SK-N-SH (cell line): ENCODE measurements around the gene TPO. TPM values are rescaled to one million over a fixed set of nuclear protein-coding genes. Genes with fewer than 3 reads are reported as not detected.

Source experiments
- CTCF ChIA-PET: fragments of 300-600, 350-600 bp; formaldehyde crosslinking; extraction: SDS; loops from one replicate; lab custom pipeline; 2021; lab: Yijun Ruan, JAX
- POLR2A ChIA-PET: fragments of 350-600 bp; sonication (Branson Sonifier 250); formaldehyde crosslinking; extraction: SDS; loops from one replicate; lab custom pipeline; 2020; ENCODE audit warnings: antibody characterized with exemption, inconsistent platforms; lab: Yijun Ruan, JAX
- DNase-seq: peaks from one replicate; pipeline ENCODE4 v3.0.0; 2012
- H2AFZ ChIP-seq: fragments of 200-600 bp; sonication (generic); 2 replicates; pipeline ENCODE4 v1.8.1; 2016; ENCODE audit warnings: antibody characterized with exemption, mild to moderate bottlenecking, low read depth
- H3F3A ChIP-seq: fragments of 200-600 bp; sonication (generic); replicated peaks from 2 replicates; pipeline ENCODE3; 2016; ENCODE audit warnings: antibody characterized with exemption, mild to moderate bottlenecking; ENCODE audit not compliant: insufficient read depth
- H3K27ac ChIP-seq, 2 experiments: fragments of 200-500 bp in 1 of 2; fragments of 200-600 bp in 1 of 2; sonication (Bioruptor generic) in 1 of 2; sonication (generic), shearing (Covaris generic) in 1 of 2; 2 replicates each; pipeline versions ENCODE4 v1.5.1 to v1.6.1; 2014 to 2016; ENCODE audit warnings: low read depth in 2 of 2, inconsistent platforms in 1 of 2, low read length in 1 of 2, mild to moderate bottlenecking in 1 of 2, mixed read lengths in 1 of 2
- H3K27me3 ChIP-seq: fragments of 200-600 bp; sonication (generic), shearing (Covaris generic); 2 replicates; pipeline ENCODE4 v1.6.1; 2016; ENCODE audit warnings: mixed run types; ENCODE audit not compliant: insufficient read depth
- H3K36me3 ChIP-seq, 2 experiments: fragments of 200-500 bp in 1 of 2; fragments of 200-600 bp in 1 of 2; sonication (Bioruptor generic) in 1 of 2; sonication (generic) in 1 of 2; replicated peaks in 1 of 2; 2 replicates each; pipeline versions ENCODE3 to v1.5.1; 2014 to 2016; ENCODE audit warnings: low read length in 1 of 2, mild to moderate bottlenecking in 1 of 2; ENCODE audit not compliant: insufficient read depth in 2 of 2, control insufficient read depth in 1 of 2
- H3K4me1 ChIP-seq, 2 experiments: fragments of 200-500 bp in 1 of 2; fragments of 200-600 bp in 1 of 2; sonication (Bioruptor generic) in 1 of 2; sonication (generic), shearing (Covaris generic) in 1 of 2; 2 replicates each; pipeline versions ENCODE4 v1.5.1 to v1.6.1; 2014 to 2016; ENCODE audit warnings: low read depth in 1 of 2, low read length in 1 of 2, mixed run types in 1 of 2; ENCODE audit not compliant: insufficient read depth in 2 of 2, control insufficient read depth in 1 of 2
- H3K4me2 ChIP-seq: fragments of 200-600 bp; sonication (generic), shearing (Covaris generic); 2 replicates; pipeline ENCODE4 v1.6.1; 2017; ENCODE audit warnings: mixed run types
- H3K4me3 ChIP-seq, 2 experiments: fragments of 200-500 bp in 1 of 2; fragments of 200-600 bp in 1 of 2; sonication (Bioruptor generic) in 1 of 2; sonication (generic), shearing (Covaris generic) in 1 of 2; 2 replicates each; pipeline versions ENCODE4 v1.5.1 to v1.8.1; 2014 to 2016; ENCODE audit warnings: low read depth in 2 of 2, inconsistent platforms in 1 of 2, low read length in 1 of 2, mild to moderate bottlenecking in 1 of 2, mixed read lengths in 1 of 2, moderate library complexity in 1 of 2
- H3K79me2 ChIP-seq: fragments of 200-600 bp; sonication (generic); 2 replicates; pipeline ENCODE4 v1.8.1; 2017; ENCODE audit warnings: mild to moderate bottlenecking; ENCODE audit not compliant: insufficient read depth
- H3K9ac ChIP-seq: fragments of 200-600 bp; sonication (generic); 2 replicates; pipeline ENCODE4 v1.6.1; 2017; ENCODE audit warnings: mixed run types
- H3K9me2 ChIP-seq: fragments of 200-600 bp; sonication (generic); 2 replicates; pipeline ENCODE4 v1.6.1; 2017; ENCODE audit warnings: mixed run types
- H3K9me3 ChIP-seq: fragments of 200-600 bp; sonication (generic); 2 replicates; pipeline ENCODE4 v1.6.1; 2017; ENCODE audit warnings: mixed run types, mild to moderate bottlenecking, moderate library complexity
- H4K20me1 ChIP-seq: fragments of 200-600 bp; sonication (generic); 2 replicates; pipeline ENCODE4 v1.6.1; 2017; ENCODE audit warnings: mild to moderate bottlenecking, mixed run types; ENCODE audit not compliant: insufficient read depth
- CTCF ChIP-seq: fragments of 200-600 bp; sonication (generic); IDR thresholded peaks from 2 replicates; pipeline ENCODE4 v1.6.1; 2017; ENCODE audit warnings: antibody characterized with exemption, mild to moderate bottlenecking, moderate library complexity
- ELF1 ChIP-seq: IDR thresholded peaks from 2 replicates; pipeline ENCODE4 v1.4.0; 2012
- FOSL2 ChIP-seq: IDR thresholded peaks from 2 replicates; pipeline ENCODE4 v1.4.0; 2012; ENCODE audit warnings: low read depth, mild to moderate bottlenecking, moderate library complexity, borderline replicate concordance
- FOXJ3 ChIP-seq: sonication (generic); formaldehyde crosslinking; IDR thresholded peaks from 2 replicates; pipeline ENCODE4 v1.5.1; 2020; ENCODE audit warnings: mild to moderate bottlenecking, missing genetic modification reagents
- FOXM1 ChIP-seq: IDR thresholded peaks from 2 replicates; pipeline ENCODE4 v1.4.0; 2012; ENCODE audit warnings: low read depth, mild to moderate bottlenecking
- GABPA ChIP-seq: IDR thresholded peaks from 2 replicates; pipeline ENCODE4 v1.4.0; 2012; ENCODE audit warnings: low read depth, mild to moderate bottlenecking
- MAX ChIP-seq: IDR thresholded peaks from 2 replicates; pipeline ENCODE4 v1.4.0; 2012; ENCODE audit warnings: low read depth
- MXI1 ChIP-seq: IDR thresholded peaks from 2 replicates; pipeline ENCODE4 v1.6.1; 2012; ENCODE audit warnings: mild to moderate bottlenecking, low read depth, low read length, improper control_type of control experiment
- NFIC ChIP-seq: IDR thresholded peaks from 2 replicates; pipeline ENCODE4 v1.4.0; 2012; ENCODE audit warnings: borderline replicate concordance
- PBX3 ChIP-seq: IDR thresholded peaks from 2 replicates; pipeline ENCODE4; 2012
- POLR2AphosphoS5 ChIP-seq: IDR thresholded peaks from 2 replicates; pipeline ENCODE4 v1.6.1; 2012; ENCODE audit warnings: low read depth, low read length
- RAD21 ChIP-seq: IDR thresholded peaks from 2 replicates; pipeline ENCODE4 v1.6.1; 2012; ENCODE audit warnings: mild to moderate bottlenecking, low read length
- RFX5 ChIP-seq: IDR thresholded peaks from 2 replicates; pipeline ENCODE4 v1.6.1; 2012; ENCODE audit warnings: mild to moderate bottlenecking, improper control_type of control experiment, low read length
- RXRA ChIP-seq: IDR thresholded peaks from 2 replicates; pipeline ENCODE4 v1.4.0; 2012; ENCODE audit warnings: low read depth, mild to moderate bottlenecking, borderline replicate concordance
- SMC3 ChIP-seq: IDR thresholded peaks from 2 replicates; pipeline ENCODE4 v1.6.1; 2012; ENCODE audit warnings: low read depth, low read length, improper control_type of control experiment
- TAF1 ChIP-seq: IDR thresholded peaks from 2 replicates; pipeline ENCODE4 v1.6.1; 2012; ENCODE audit warnings: low read depth, mild to moderate bottlenecking, low read length, moderate library complexity, borderline replicate concordance
- TCF12 ChIP-seq: IDR thresholded peaks from 2 replicates; pipeline ENCODE4 v1.4.0; 2012
- TEAD4 ChIP-seq: IDR thresholded peaks from 2 replicates; pipeline ENCODE4 v1.4.0; 2012; ENCODE audit warnings: mild to moderate bottlenecking, borderline replicate concordance; ENCODE audit not compliant: insufficient read depth
- USF1 ChIP-seq: IDR thresholded peaks from 2 replicates; pipeline ENCODE4 v1.4.0; 2012; ENCODE audit warnings: low read depth, borderline replicate concordance
- YY1 ChIP-seq: IDR thresholded peaks from 2 replicates; pipeline ENCODE4 v1.4.0; 2012; ENCODE audit warnings: low read depth, mild to moderate bottlenecking
- WGBS: methylation state at CpG from one replicate; pipeline ENCODE4 v1.1.6; 2017; ENCODE audit warnings: low lambda C conversion rate; 5-methylcytosine and 5-hydroxymethylcytosine counted together
- polyA plus RNA-seq, 3 experiments: library from polyadenylated mRNA; depleted of rRNA; stranded (reverse); fragments of >200 nt; gene quantifications; 2 replicates each; pipeline ENCODE4 v1.2.3, GENCODE V29; 2012
- TF ChIP-seq, protein P1 (sequence below): IDR thresholded peaks from 2 replicates; pipeline ENCODE4 v1.4.0; 2012; ENCODE audit warnings: low read depth, borderline replicate concordance

Gene TPO
- polyA plus RNA-seq, 1 of the 3 experiments (the other 2 are of a cell fraction), result not detected

DNA sequence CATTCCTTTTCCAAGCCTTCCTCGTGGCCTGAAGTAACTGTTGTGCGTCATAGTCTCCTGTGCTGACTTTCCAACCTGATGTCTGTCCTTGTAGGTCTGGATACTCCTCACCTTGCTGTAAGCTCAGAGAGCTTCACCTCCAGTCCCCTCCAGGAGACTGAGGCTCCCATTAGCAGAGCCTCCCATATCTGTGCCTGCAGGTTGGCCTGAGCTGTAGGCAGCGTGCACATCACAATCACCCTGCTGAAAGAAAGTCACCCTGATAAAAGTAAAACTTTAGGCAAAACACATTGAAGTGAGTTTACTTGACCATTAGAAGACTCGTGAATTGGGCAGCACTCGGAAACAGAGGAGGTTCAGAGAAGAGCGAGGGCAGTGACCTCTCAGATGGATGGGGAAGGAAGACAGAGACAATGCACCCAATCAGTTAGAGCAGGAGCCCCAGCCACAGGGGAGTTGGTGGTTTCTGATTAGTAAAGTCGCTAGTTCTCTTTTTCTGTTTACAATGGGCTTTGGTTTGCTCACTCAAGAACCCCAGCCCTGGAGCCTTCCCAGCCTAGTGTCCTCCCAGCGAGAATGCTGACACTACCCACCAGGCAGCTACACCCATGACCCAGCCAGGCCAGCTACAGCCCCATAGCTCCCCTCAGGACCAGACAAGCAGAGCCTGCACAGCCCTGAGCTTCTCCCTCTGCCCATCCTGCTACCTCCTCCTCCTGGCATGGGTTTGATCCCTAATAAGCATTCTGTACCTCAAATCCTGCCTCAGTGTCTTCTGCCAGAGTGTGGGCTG is 12.1 kb upstream of the TPO start:
- H3K4me1 ChIP-seq, result no peaks in the 10 kb centered on the region; a peak in 1 of 4 replicates
- no peaks in the 10 kb centered on the region for H3K27me3 ChIP-seq
- TF ChIP-seq GABPA (no peak), NFIC (no peak)
- no peaks in the 10 kb centered on the region for H3K9me2 ChIP-seq
- CTCF ChIA-PET, result no interaction called here
- H3K79me2 ChIP-seq, result no peaks in the 10 kb centered on the region
- POLR2A ChIA-PET, result no interaction called here
- H3F3A ChIP-seq, result no peaks in the 10 kb centered on the region
- no peak overlapping the region for H3K4me3 ChIP-seq
- 26% methylated on average over 8 of the region's 8 CpGs for WGBS
- H3K27ac ChIP-seq, result no peak overlapping the region
- DNase-seq, result no peak
- H3K4me2 ChIP-seq, result no peak overlapping the region
- H3K9ac ChIP-seq, result no peak overlapping the region
- no peaks in the 10 kb centered on the region for H3K9me3 ChIP-seq
- no peak overlapping the region for H2AFZ ChIP-seq
- H3K36me3 ChIP-seq, result no peaks in the 10 kb centered on the region
- no peaks in the 10 kb centered on the region for H4K20me1 ChIP-seq

GRCh38 chr2:1402064-1402463 is 11.2 kb upstream of the TPO start:
- H3F3A ChIP-seq, result no peaks in the 10 kb centered on the region
- TF ChIP-seq TCF12 (no peak), USF1 (no peak), FOXM1 (no peak), POLR2AphosphoS5 (no peak), YY1 (no peak), FOSL2 (no peak), MXI1 (no peak), TAF1 (no peak), RFX5 (no peak), PBX3 (no peak), ELF1 (no peak), TEAD4 (no peak), RXRA (no peak), FOXJ3 (no peak), CTCF (no peak), RAD21 (no peak), GABPA (no peak), MAX (no peak), SMC3 (no peak)
- TF ChIP-seq, protein P1, sequence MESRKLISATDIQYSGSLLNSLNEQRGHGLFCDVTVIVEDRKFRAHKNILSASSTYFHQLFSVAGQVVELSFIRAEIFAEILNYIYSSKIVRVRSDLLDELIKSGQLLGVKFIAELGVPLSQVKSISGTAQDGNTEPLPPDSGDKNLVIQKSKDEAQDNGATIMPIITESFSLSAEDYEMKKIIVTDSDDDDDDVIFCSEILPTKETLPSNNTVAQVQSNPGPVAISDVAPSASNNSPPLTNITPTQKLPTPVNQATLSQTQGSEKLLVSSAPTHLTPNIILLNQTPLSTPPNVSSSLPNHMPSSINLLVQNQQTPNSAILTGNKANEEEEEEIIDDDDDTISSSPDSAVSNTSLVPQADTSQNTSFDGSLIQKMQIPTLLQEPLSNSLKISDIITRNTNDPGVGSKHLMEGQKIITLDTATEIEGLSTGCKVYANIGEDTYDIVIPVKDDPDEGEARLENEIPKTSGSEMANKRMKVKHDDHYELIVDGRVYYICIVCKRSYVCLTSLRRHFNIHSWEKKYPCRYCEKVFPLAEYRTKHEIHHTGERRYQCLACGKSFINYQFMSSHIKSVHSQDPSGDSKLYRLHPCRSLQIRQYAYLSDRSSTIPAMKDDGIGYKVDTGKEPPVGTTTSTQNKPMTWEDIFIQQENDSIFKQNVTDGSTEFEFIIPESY, result no peak
- H3K4me1 ChIP-seq, result peaks cover 0 to 2% of the 10 kb centered on the region in 2 experiments; a peak in 1 of 4 replicates
- WGBS, result 36% methylated on average over 9 of the region's 9 CpGs
- H3K9me3 ChIP-seq, result no peaks in the 10 kb centered on the region
- no peaks in the 10 kb centered on the region for H4K20me1 ChIP-seq
- POLR2A ChIA-PET, result no interaction called here
- no peak for DNase-seq
- no peak overlapping the region for H3K4me2 ChIP-seq
- H3K4me3 ChIP-seq, result no peak overlapping the region
- CTCF ChIA-PET, result no interaction called here
- H3K27ac ChIP-seq, result no peak overlapping the region
- H3K27me3 ChIP-seq, result no peaks in the 10 kb centered on the region
- no peak overlapping the region for H2AFZ ChIP-seq
- H3K9me2 ChIP-seq, result no peaks in the 10 kb centered on the region
- H3K79me2 ChIP-seq, result no peaks in the 10 kb centered on the region
- H3K9ac ChIP-seq, result no peak overlapping the region
- no peaks in the 10 kb centered on the region for H3K36me3 ChIP-seq
